GM12878 (cell line): ENCODE results near the gene FCRL6. TPM values are rescaled to one million over a fixed set of nuclear protein-coding genes. Genes with fewer than 3 reads are reported as not detected.

ENCODE experiments used
- ATAC-seq: fragments of 200-7000 bp; cut with Tn5 transposase; 3 replicates; pipeline ENCODE4 v1.9.1; 2020; ENCODE audit warnings: mild to moderate bottlenecking, moderate library complexity
- BruUV-seq: library from RNA; stranded (reverse); fragments of 400-500 nt; replicated peaks from 2 replicates; lab custom pipeline; 2021; lab: Mats Ljungman, UMichigan
- CTCF ChIA-PET: fragments of 300-600 bp; sonication (Branson Sonifier 250); formaldehyde crosslinking; extraction: SDS; loops from one replicate; lab custom pipeline; 2021; ENCODE audit warnings: inconsistent platforms; lab: Yijun Ruan, JAX
- POLR2A ChIA-PET: fragments of 350-600 bp; formaldehyde crosslinking; extraction: SDS; loops from one replicate; lab custom pipeline; 2021; ENCODE audit warnings: inconsistent platforms; lab: Charles Lee
- RAD21 ChIA-PET: fragments of 300-600 bp; sonication (Branson Sonifier 250); formaldehyde crosslinking; loops from one replicate; lab custom pipeline; 2023; ENCODE audit warnings: antibody characterized with exemption; ENCODE audit not compliant: unreplicated experiment; lab: Charles Lee
- SMC1A ChIA-PET: fragments of 300-600 bp; sonication (Branson Sonifier 250); formaldehyde crosslinking; loops from one replicate; lab custom pipeline; 2023; ENCODE audit not compliant: unreplicated experiment, uncharacterized antibody; lab: Charles Lee
- DNase-seq: peaks from one replicate; pipeline ENCODE4 v3.0.0-alpha.2; 2011; ENCODE audit warnings: low read depth, low spot score
- FAIRE-seq: peaks from 3 replicates; lab custom pipeline; 2011; peaks lifted over from hg19 to GRCh38; lab: Jason Lieb, UNC
- H2AFZ ChIP-seq: 2 replicates; pipeline ENCODE4 v1.6.0; 2011; ENCODE audit warnings: low read depth, low read length, control low read depth; ENCODE audit not compliant: control insufficient read depth
- H3K27ac ChIP-seq: 2 replicates; pipeline ENCODE4 v1.5.1; 2011; ENCODE audit warnings: control low read depth; ENCODE audit not compliant: control insufficient read depth, insufficient read depth
- H3K27me3 ChIP-seq, 2 experiments: replicated peaks in 1 of 2; 2 replicates each; pipeline versions ENCODE4 v1.6.0 to v1.6.1; 2011; ENCODE audit warnings: low read length in 1 of 2; ENCODE audit not compliant: control insufficient read depth in 2 of 2, insufficient read depth in 2 of 2
- H3K36me3 ChIP-seq, 2 experiments: 2 replicates each; pipeline ENCODE4 v1.5.1; 2011; ENCODE audit warnings: low read length in 1 of 2; ENCODE audit not compliant: control insufficient read depth in 2 of 2, insufficient read depth in 2 of 2
- H3K4me1 ChIP-seq: 2 replicates; pipeline ENCODE4 v1.6.1; 2011; ENCODE audit warnings: mild to moderate bottlenecking, low read length, moderate library complexity, mixed read lengths; ENCODE audit not compliant: control insufficient read depth, insufficient read depth
- H3K4me2 ChIP-seq: 2 replicates; pipeline ENCODE4 v1.6.0; 2011; ENCODE audit warnings: control low read depth; ENCODE audit not compliant: control insufficient read depth, insufficient read depth
- H3K4me3 ChIP-seq: fragments of 200-600 bp; sonication (generic); 2 replicates; pipeline ENCODE4 v1.5.1; 2016
- H3K79me2 ChIP-seq: 2 replicates; pipeline ENCODE4 v1.6.0; 2011; ENCODE audit warnings: low read length; ENCODE audit not compliant: control insufficient read depth, insufficient read depth
- H3K9ac ChIP-seq: 2 replicates; pipeline ENCODE4 v1.8.0; 2011; ENCODE audit warnings: low read length, control low read depth, mixed read lengths; ENCODE audit not compliant: control insufficient read depth, insufficient read depth
- H3K9me3 ChIP-seq: replicated peaks from 3 replicates; pipeline ENCODE4 v1.5.1; 2011; ENCODE audit warnings: mild to moderate bottlenecking, low read length; ENCODE audit not compliant: control insufficient read depth, insufficient read depth
- H4K20me1 ChIP-seq: 2 replicates; pipeline ENCODE4 v1.6.0; 2011; ENCODE audit not compliant: control insufficient read depth, insufficient read depth
- ASH2L ChIP-seq: fragments of 300-600, 200-600 bp; sonication (generic); IDR thresholded peaks from 2 replicates; pipeline ENCODE4 v1.6.1; 2017; ENCODE audit warnings: low read depth, mild to moderate bottlenecking, borderline replicate concordance
- ATF3 ChIP-seq: IDR thresholded peaks from 2 replicates; pipeline ENCODE4 v1.6.1; 2011; ENCODE audit warnings: low read depth, mild to moderate bottlenecking, low read length, moderate library complexity, borderline replicate concordance; ENCODE audit errors: extremely low read depth
- BACH1 ChIP-seq: fragments of 450-650 bp; IDR thresholded peaks from 2 replicates; pipeline ENCODE4 v1.6.1; 2017; ENCODE audit warnings: mild to moderate bottlenecking, borderline replicate concordance
- CHD1 ChIP-seq: IDR thresholded peaks from 2 replicates; pipeline ENCODE4 v1.6.1; 2012; ENCODE audit warnings: low read depth, low read length, improper control_type of control experiment
- CHD2 ChIP-seq: IDR thresholded peaks from 2 replicates; pipeline ENCODE4 v1.6.1; 2011; ENCODE audit warnings: low read depth, low read length, improper control_type of control experiment, borderline replicate concordance
- PAX5 ChIP-seq: IDR thresholded peaks from 2 replicates; pipeline ENCODE4 v1.6.1; 2011; ENCODE audit warnings: low read depth, low read length, borderline replicate concordance
- RAD21 ChIP-seq: IDR thresholded peaks from 2 replicates; pipeline ENCODE4 v1.6.1; 2011; ENCODE audit warnings: mild to moderate bottlenecking, low read depth, low read length, moderate library complexity; ENCODE audit not compliant: insufficient read depth
- REST ChIP-seq: IDR thresholded peaks from 2 replicates; pipeline ENCODE4 v1.6.1; 2012; ENCODE audit warnings: mild to moderate bottlenecking, low read depth, low read length
- SMARCA5 ChIP-seq: fragments of 450-650 bp; IDR thresholded peaks from 2 replicates; pipeline ENCODE4 v1.6.1; 2017; ENCODE audit warnings: mild to moderate bottlenecking
- SP1 ChIP-seq: IDR thresholded peaks from one replicate; pipeline ENCODE4 v1.6.1; 2011; ENCODE audit warnings: low read depth, low read length
- STAT1 ChIP-seq: fragments of 450-650 bp; conservative IDR thresholded peaks from 2 replicates; pipeline ENCODE4 v1.6.1; 2014; ENCODE audit warnings: antibody characterized with exemption, mild to moderate bottlenecking
- TAF1 ChIP-seq: IDR thresholded peaks from 2 replicates; pipeline ENCODE4 v1.6.1; 2011; ENCODE audit warnings: mild to moderate bottlenecking, low read depth, low read length, borderline replicate concordance
- WGBS: methylation state at CpG from one replicate; pipeline ENCODE4 v1.1.6; 2016; ENCODE audit warnings: low lambda C conversion rate; ENCODE audit not compliant: insufficient replicate concordance, insufficient coverage; ENCODE audit errors: missing lambda C conversion rate; 5-methylcytosine and 5-hydroxymethylcytosine counted together
- in situ Hi-C: fragments of 300-500 bp; cut with MboI; formaldehyde crosslinking; loops from 9 replicates; pipeline ENCODE4 v1.14.3; 2018; ENCODE audit warnings: mixed read lengths
- intact Hi-C: fragments of 100-400 bp; cut with micrococcal nuclease; formaldehyde crosslinking; loops from one replicate; pipeline ENCODE4 v1.14.2; 2022; ENCODE audit not compliant: unreplicated experiment
- polyA plus RNA-seq, 11 experiments: library from polyadenylated mRNA; depleted of rRNA in 4 of 11; unstranded in 6 of 11; stranded (reverse) in 5 of 11; fragments of >200 nt; fragmentation: Nextera tagmentation in 4 of 11; fragmentation: Illumina TruSeq in 1 of 11; extraction: Ambion mirVana in 4 of 11; extraction: Trizol in 1 of 11; gene quantifications; 1 replicate in 1 of 11; 2 replicates in 10 of 11; pipeline versions ENCODE4 v1.2.1 to v1.2.3, GENCODE V29; 2011 to 2016; ENCODE audit warnings: inconsistent platforms in 2 of 11, missing spikeins in 2 of 11, low read depth in 1 of 11
- total RNA-seq, 4 experiments: library from RNA; depleted of rRNA in 3 of 4; stranded (reverse); fragments of >200 nt in 3 of 4; fragmentation: Illumina TruSeq in 1 of 4; extraction: Trizol in 1 of 4; gene quantifications; 2 replicates each; pipeline versions ENCODE4 v1.2.1 to v1.2.3, GENCODE V29; 2013 to 2021
- TF ChIP-seq, protein P1 (sequence below): IDR thresholded peaks from 2 replicates; pipeline ENCODE4 v1.6.1; 2011; ENCODE audit warnings: borderline replicate concordance, low read depth, mild to moderate bottlenecking, moderate library complexity, low read length; ENCODE audit not compliant: insufficient read depth, poor library complexity, severe bottlenecking
- TF ChIP-seq, protein P2 (sequence below): fragments of 450-650 bp; IDR thresholded peaks from 2 replicates; pipeline ENCODE4 v1.6.1; 2016; ENCODE audit warnings: mild to moderate bottlenecking, moderate library complexity, borderline replicate concordance
- TF ChIP-seq, protein P3 (sequence below): IDR thresholded peaks from 2 replicates; pipeline ENCODE4 v1.6.1; 2011; ENCODE audit warnings: low read depth, low read length, improper control_type of control experiment, borderline replicate concordance

FCRL6 gene
- total and polyA plus RNA-seq, 10 of the 15 experiments (the other 5 are each of a cell fraction or from before 2014, with no cell fraction given) = 0.04 to 0.16 (median 0.11) TPM; not detected in 7

DNA sequence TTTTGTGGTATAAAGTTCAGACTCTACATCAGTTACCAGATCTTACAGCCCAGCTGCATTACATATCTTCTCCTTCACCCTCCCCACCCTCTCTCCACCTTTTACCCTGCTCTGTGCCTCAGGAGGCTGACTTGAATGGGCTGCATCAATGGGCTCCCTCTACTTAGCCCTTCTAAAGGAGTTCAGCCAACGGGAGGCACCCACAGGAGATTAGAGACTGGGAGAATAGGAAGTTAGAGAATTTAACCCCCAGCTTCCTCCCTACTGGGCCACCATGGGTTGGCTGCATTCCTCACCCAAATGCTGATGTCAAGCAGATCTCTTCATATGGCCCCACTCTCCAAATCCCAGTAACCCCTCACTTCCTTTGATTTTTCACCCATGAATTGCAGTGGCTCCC is 38.5 kb upstream of the FCRL6 start:
- Histone ChIP-seq H3K79me2 (no peaks in the 10 kb centered on the region), H3K9ac (no peak overlapping the region), H3K36me3 (no peaks in the 10 kb centered on the region), H3K27ac (no peak overlapping the region), H3K4me3 (no peak overlapping the region), H3K9me3 (no peaks in the 10 kb centered on the region), H3K27me3 (no peaks in the 10 kb centered on the region), H3K4me2 (no peak overlapping the region), H4K20me1 (no peaks in the 10 kb centered on the region), H2AFZ (no peak overlapping the region), H3K4me1 (no peaks in the 10 kb centered on the region)
- no TSS peak for BruUV-seq
- ATAC-seq (no peak), FAIRE-seq (no peak), DNase-seq (no peak)
- 0% methylated on average over 1 of the region's 1 CpG for WGBS
- POLR2A ChIA-PET = no interaction called here
- SMC1A ChIA-PET = no interaction called here
- RAD21 ChIA-PET = no interaction called here
- intact Hi-C loops (no loop called here), in situ Hi-C loops (no loop called here)
- CTCF ChIA-PET = no interaction called here
- TF ChIP-seq ASH2L (no peak), RAD21 (no peak), CHD2 (no peak), BACH1 (no peak), REST (no peak), SMARCA5 (no peak), SP1 (no peak), STAT1 (no peak), CHD1 (no peak), ATF3 (no peak), PAX5 (no peak), TAF1 (no peak)
- TF ChIP-seq, protein P1, sequence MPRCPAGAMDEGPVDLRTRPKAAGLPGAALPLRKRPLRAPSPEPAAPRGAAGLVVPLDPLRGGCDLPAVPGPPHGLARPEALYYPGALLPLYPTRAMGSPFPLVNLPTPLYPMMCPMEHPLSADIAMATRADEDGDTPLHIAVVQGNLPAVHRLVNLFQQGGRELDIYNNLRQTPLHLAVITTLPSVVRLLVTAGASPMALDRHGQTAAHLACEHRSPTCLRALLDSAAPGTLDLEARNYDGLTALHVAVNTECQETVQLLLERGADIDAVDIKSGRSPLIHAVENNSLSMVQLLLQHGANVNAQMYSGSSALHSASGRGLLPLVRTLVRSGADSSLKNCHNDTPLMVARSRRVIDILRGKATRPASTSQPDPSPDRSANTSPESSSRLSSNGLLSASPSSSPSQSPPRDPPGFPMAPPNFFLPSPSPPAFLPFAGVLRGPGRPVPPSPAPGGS = no peak
- TF ChIP-seq, protein P2, sequence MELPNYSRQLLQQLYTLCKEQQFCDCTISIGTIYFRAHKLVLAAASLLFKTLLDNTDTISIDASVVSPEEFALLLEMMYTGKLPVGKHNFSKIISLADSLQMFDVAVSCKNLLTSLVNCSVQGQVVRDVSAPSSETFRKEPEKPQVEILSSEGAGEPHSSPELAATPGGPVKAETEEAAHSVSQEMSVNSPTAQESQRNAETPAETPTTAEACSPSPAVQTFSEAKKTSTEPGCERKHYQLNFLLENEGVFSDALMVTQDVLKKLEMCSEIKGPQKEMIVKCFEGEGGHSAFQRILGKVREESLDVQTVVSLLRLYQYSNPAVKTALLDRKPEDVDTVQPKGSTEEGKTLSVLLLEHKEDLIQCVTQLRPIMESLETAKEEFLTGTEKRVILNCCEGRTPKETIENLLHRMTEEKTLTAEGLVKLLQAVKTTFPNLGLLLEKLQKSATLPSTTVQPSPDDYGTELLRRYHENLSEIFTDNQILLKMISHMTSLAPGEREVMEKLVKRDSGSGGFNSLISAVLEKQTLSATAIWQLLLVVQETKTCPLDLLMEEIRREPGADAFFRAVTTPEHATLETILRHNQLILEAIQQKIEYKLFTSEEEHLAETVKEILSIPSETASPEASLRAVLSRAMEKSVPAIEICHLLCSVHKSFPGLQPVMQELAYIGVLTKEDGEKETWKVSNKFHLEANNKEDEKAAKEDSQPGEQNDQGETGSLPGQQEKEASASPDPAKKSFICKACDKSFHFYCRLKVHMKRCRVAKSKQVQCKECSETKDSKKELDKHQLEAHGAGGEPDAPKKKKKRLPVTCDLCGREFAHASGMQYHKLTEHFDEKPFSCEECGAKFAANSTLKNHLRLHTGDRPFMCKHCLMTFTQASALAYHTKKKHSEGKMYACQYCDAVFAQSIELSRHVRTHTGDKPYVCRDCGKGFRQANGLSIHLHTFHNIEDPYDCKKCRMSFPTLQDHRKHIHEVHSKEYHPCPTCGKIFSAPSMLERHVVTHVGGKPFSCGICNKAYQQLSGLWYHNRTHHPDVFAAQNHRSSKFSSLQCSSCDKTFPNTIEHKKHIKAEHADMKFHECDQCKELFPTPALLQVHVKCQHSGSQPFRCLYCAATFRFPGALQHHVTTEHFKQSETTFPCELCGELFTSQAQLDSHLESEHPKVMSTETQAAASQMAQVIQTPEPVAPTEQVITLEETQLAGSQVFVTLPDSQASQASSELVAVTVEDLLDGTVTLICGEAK = no peak
- TF ChIP-seq, protein P3, sequence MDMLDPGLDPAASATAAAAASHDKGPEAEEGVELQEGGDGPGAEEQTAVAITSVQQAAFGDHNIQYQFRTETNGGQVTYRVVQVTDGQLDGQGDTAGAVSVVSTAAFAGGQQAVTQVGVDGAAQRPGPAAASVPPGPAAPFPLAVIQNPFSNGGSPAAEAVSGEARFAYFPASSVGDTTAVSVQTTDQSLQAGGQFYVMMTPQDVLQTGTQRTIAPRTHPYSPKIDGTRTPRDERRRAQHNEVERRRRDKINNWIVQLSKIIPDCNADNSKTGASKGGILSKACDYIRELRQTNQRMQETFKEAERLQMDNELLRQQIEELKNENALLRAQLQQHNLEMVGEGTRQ = no peak
